DOHH2 (cell line): ENCODE results near the gene RBCK1.
"Not testable (repeated sequence)": the region's sequence is repeated elsewhere in the genome, so short reads cannot be mapped to it uniquely, and the experiment has no call there.

Source experiments
- EZH2phosphoT487 ChIP-seq: fragments of 200-600 bp; sonication (generic); IDR thresholded peaks from 2 replicates; pipeline ENCODE4 v1.6.1; 2017; ENCODE audit warnings: borderline replicate concordance, mild to moderate bottlenecking, antibody characterized with exemption, low read length, moderate library complexity, mixed read lengths
- TF ChIP-seq, protein P1 (sequence below): fragments of 200-600 bp; sonication (generic); IDR thresholded peaks from one replicate; pipeline ENCODE4 v1.5.1; 2014; ENCODE audit warnings: antibody characterized with exemption, mild to moderate bottlenecking, low read depth, low read length; ENCODE audit not compliant: poor library complexity, severe bottlenecking

DNA sequence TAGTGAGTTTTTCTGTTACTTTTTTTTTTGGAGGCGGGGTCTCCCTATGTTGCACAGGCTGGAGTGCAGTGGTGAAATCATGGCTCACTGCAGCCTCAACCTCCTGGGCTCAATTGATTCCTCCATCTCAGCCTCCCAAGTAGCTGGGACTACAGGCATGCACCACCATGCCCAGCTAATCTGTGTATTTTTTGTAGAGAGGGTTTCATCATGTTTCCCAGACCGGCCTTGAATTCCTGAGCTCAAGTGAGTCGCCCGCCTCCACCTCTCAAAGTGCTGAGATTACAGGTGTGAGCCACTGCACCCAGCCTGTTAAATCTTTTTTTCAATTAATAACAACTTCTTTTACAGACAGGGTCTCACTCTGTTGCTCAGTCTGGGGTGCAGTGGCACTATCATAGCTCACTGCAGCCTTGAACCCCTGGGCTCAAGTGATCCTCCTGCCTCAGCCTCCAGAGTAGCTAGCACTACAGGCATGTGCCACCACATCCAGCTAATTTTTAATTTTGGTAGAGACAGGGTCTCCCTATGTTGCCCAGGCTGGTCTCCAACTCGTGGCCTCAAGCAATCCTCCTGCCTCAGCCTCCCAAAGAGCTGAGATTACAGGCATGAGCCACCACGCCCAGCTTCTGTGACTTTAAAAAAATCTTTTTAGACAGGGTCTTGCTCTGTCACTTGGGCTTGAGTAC is 68.6 kb downstream of the RBCK1 start:
- TF ChIP-seq, protein P1, sequence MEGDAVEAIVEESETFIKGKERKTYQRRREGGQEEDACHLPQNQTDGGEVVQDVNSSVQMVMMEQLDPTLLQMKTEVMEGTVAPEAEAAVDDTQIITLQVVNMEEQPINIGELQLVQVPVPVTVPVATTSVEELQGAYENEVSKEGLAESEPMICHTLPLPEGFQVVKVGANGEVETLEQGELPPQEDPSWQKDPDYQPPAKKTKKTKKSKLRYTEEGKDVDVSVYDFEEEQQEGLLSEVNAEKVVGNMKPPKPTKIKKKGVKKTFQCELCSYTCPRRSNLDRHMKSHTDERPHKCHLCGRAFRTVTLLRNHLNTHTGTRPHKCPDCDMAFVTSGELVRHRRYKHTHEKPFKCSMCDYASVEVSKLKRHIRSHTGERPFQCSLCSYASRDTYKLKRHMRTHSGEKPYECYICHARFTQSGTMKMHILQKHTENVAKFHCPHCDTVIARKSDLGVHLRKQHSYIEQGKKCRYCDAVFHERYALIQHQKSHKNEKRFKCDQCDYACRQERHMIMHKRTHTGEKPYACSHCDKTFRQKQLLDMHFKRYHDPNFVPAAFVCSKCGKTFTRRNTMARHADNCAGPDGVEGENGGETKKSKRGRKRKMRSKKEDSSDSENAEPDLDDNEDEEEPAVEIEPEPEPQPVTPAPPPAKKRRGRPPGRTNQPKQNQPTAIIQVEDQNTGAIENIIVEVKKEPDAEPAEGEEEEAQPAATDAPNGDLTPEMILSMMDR = not testable (repeated sequence)
- not testable (repeated sequence) for TF ChIP-seq EZH2phosphoT487
